GM18526 (cell line): ENCODE data around the gene ASZ1.

Experiments
- POLR2A ChIP-seq: IDR thresholded peaks from 3 replicates; pipeline ENCODE4 v1.6.1; 2011; ENCODE audit not compliant: insufficient read length; ENCODE audit errors: extremely low read depth

The ASZ1 gene

GRCh38 chr7:117323851-117324711 is 103.2 kb downstream of the ASZ1 start:
- no peak for TF ChIP-seq POLR2A

- no peak for TF ChIP-seq POLR2A
Observed at GRCh38 chr7:117323305-117323850, 103.9 kb downstream of the ASZ1 start.

DNA sequence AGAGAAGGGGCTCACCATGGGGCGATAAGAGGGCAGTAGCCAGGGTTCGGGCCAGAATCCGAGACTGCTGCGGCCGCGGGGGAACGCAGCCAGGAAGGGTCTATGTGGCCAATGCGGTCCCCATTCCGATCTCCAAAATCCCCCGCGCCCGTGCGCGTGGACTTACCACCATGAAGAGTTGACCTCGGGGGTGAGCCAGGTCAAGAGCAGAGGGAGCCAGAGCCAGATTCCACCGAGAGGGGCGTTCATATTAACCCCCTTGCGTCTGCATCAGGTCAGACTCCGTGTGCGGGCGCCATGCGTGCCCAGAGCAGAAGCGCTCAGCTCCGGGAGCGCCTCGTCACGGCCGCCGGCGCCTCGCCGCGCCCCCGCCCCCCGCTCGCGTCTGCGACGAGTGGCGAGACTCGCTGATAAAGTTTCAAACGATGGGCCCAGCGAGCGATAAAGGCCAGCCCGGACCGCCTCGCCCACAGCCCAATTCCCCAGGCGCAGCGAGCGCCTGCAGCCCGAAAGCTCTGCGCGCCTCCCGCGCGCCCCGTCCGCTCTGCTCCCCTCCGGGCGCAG is 104.5 kb downstream of the ASZ1 start, which contains the start of gene WNT2:
TSS of gene WNT2 (minus strand) at position 318 of the 564 bp plus-strand sequence. CDS start at position 249, 69 bp downstream.
- TF ChIP-seq POLR2A: no peak

DNA sequence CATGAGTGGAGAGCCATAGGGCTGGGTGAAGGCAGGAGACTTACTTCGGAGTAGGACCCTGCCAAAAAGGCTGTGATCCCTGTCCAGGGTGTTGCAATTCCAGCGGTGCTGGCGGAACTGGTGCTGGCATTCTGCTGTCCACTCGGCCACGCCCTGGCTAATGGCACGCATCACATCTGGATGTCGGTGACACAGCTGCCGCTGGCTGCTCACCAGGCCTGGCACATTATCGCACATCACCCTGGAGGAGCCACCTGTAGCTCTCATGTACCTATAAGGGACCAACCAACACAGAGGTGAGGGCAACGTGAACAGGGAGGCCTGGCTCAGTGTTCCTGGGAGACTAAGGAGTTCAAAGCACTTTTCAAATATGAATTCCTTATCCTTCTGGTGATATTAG is 106.8 kb downstream of the ASZ1 start:
- TF ChIP-seq POLR2A: no peak

DNA sequence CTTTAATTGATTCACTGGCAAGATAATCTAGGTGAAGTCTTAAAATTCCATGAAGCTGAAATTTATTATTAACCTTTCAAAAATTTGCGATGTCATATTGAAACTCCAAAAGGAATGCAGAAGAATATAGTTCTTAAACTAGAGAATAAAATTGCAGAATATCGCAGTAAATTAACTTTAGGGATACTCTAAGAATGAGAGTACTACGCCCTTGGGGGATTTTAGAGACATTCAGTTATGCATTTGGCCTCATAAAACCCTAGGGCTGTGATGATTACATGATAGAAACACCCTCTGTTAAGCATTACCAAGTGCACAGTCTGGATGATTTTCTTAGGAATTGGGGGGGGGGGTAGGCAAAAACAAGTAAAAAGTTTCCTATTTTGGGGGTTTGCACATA is 108.1 kb downstream of the ASZ1 start:
- no peak for TF ChIP-seq POLR2A

DNA sequence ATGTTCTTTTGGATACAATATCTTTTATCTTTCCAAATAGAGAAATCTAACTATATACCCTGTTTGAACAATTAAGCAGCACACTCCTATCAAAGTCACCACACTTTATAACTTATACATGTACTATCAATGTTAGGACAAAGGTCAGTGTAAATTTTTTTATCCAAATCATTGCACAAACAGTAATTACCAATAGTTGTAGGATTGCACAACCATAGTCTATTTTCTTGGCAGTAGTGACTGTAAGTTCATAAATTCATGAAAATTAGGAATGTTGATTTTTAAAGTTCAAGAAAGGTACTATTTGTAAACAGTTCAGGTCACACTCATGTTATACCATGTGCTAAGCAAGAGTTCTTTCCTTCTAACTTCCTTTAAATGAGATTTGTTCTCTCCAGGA is 113.7 kb downstream of the ASZ1 start:
- TF ChIP-seq POLR2A: no peak
